GM12874 (cell line): ENCODE data around the gene ANO3.

Experiments used
- TF ChIP-seq, protein P1 (sequence below): IDR thresholded peaks from 2 replicates; pipeline ENCODE4 v1.5.1; 2011; ENCODE audit warnings: low read depth, mild to moderate bottlenecking, control low read depth, low read length, moderate library complexity; ENCODE audit not compliant: insufficient read depth

Gene ANO3

DNA sequence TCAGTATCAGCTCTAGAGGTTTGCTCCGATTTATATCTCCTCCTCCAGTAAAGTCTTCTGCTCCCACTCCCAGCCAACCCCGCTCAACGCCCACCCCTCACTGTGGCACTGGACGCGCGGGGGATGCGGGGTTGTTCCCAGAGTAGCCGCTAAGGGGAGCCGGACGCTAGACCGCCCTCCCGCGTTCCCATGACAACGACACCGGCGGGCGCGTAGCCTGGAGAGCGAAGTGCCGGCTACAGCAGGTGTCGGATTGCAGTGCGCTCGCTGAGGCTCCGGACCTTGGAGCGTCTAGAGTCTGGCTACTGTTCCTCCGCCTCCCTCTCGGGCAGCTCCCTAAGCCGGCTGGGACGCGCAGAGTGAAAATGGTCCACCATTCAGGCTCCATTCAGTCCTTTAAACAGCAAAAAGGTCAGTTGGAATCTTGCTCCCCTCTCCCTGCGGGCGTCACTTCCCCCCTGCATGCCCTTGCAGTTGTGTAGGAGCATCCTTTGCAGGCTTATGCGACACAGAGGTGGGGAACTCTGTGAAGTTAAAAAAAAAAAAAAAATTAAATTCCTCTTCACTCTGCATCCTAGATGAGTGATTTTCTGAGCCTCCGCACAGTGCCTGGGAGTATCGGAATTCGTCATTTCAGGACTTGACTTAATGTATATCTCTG is at the start of gene ANO3:
Gene ANO3 (plus strand): TSS at position 220 of the 661 bp plus-strand sequence. CDS start 146 bp downstream, at position 366.
- TF ChIP-seq, protein P1, sequence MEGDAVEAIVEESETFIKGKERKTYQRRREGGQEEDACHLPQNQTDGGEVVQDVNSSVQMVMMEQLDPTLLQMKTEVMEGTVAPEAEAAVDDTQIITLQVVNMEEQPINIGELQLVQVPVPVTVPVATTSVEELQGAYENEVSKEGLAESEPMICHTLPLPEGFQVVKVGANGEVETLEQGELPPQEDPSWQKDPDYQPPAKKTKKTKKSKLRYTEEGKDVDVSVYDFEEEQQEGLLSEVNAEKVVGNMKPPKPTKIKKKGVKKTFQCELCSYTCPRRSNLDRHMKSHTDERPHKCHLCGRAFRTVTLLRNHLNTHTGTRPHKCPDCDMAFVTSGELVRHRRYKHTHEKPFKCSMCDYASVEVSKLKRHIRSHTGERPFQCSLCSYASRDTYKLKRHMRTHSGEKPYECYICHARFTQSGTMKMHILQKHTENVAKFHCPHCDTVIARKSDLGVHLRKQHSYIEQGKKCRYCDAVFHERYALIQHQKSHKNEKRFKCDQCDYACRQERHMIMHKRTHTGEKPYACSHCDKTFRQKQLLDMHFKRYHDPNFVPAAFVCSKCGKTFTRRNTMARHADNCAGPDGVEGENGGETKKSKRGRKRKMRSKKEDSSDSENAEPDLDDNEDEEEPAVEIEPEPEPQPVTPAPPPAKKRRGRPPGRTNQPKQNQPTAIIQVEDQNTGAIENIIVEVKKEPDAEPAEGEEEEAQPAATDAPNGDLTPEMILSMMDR: peak; percentile 50

DNA sequence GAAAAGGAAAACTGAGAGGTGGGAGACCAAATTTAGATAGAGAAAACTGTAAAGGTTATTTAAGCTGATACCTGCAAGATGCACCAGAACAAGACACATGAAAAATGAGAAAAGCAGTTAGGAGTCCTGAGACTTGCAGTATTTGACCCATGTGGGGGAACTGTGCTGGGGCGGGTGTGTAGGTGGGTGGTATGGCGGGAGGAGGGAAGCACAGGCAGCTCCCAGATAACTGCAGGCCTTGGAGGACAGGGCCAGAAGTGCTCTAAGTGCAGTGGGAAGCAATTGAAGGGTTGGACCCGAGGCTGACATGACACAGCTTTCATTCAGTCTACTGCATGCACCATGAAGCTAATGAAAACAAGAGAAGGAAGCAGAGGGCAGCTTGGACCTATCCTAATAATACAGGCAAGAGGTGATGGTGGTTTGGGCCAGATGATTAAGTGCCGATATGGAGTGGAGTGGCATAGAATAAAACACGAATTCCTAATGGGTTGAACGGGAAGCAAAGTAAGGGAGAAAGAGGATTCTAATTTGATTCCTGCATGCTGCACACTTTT is 48.0 kb upstream of the ANO3 start:
- TF ChIP-seq, protein P1: no peak

DNA sequence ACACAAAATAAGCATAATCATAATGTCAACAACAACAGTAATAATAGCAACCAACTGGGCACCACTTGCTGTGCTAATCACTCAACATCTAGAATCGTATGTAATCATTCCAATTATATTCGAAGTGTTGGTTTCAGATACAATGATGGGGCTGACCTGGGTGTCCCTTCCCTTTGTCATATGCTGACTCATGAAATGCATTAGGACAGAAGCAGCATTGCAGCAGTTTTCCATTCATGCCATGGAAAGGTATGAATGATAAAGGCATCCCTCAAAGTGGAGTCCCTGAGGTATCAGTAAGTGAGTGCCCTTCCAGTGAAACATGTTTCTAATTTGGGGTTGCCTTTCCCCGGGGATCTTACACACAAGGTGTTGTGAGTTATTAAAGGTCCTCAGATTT is 46.3 kb upstream of the ANO3 start:
- TF ChIP-seq, protein P1: no peak

DNA sequence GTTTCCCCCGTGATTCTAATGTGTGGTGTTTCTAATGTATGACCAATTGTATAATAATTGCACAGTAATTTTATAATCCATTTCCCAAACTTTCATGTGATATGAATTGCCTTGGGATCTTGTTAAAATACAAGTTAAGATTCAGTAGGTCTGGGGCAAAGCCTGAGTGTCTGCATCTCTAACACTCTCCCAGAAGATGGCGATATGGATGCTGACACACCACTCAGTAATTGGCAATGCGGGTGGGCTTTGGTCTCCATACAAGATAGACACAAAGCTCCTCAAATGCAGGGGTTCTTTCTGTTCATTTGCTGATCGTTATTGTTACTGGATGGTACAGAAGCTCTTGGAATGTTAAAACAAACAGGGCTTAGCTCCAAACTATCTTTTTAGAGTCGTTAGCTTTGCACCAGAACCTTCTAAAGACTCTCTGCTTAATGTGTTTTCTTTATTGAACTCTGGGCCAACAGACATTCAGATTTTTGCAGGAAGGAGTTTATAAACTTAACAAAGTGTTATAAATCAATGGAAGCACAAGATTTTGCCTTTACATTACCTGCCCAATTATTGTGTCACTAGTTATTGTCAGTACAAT is 45.4 kb upstream of the ANO3 start:
- TF ChIP-seq, protein P1: peak; percentile 42; the same call in 1 of the 2 replicates

DNA sequence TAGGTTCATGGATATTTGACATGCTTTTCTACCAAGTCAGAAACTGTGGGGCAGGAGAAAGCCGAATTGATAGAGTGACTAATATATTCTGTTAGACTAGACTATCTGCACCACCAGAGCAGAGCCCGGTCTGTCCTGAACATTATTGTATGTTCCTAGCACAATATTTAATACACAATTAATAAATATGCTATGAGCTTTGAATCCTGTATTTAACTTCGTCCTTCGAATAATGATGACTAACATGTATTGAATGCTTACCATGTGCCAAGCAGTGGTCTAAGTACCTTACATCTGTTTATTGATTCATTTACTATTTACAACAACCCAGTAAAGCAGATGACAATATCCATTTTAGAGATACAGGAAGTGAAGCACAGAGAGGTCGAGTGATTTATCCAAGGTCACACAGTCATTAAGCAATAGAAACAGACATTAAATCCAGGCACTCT is 44.8 kb upstream of the ANO3 start:
- TF ChIP-seq, protein P1: no peak

DNA sequence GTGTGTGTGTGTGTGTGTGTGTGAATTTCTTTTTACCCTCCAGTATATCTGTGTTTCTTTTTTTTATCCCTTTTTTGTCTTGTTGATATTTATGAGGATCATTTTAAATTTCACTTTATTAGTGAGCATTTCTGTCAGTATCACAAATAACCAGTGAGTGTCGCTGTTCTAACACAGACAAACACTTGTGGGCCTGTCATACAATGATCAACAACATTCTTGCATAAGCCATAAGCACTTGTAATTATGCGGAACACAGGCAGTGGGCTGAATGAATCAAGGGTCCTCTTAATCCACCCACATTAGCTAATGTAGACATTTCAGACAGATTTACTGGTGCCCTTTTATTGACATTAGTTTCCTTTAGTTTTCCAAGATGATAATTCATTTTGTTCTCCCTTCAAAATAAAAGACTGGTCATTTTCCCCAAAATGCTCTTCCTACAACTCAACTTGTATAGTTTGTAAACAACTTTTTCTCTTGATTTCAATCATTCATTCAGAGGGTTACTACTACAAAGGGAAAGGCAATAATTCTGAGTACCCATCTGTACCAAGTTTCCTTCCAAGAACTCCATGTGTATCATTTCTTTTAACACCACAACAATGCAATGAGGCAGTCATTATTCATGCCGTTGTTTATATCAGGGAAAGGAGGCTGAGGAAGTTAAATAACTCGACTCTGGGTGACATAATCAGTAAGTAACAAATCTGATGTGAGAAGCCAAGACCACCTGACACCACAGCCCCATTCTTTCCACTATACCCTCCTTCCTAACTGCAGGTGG is 34.5 kb upstream of the ANO3 start:
- TF ChIP-seq, protein P1: peak; percentile 52

DNA sequence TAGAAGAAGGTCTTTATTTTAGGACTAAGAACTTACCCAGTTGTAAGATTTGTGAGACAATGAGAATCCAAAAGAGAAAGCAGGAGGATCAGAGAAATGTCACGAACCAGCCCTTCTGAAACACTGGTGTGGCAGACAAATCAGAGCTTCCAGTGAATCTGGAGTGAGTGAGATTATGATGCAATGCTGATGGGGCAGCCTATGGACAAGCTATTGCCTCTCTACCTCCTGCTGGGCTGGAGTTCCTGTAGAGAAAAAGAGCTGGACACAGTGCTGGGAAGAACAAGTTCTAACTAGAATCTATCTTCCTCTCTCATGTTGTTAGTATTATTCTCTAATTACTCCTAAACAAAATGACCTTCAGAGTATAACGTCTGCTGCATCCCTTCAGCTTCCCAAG is 12.0 kb upstream of the ANO3 start:
- TF ChIP-seq, protein P1: no peak
